Measurements from ENCODE around the gene MIER1.

DNA sequence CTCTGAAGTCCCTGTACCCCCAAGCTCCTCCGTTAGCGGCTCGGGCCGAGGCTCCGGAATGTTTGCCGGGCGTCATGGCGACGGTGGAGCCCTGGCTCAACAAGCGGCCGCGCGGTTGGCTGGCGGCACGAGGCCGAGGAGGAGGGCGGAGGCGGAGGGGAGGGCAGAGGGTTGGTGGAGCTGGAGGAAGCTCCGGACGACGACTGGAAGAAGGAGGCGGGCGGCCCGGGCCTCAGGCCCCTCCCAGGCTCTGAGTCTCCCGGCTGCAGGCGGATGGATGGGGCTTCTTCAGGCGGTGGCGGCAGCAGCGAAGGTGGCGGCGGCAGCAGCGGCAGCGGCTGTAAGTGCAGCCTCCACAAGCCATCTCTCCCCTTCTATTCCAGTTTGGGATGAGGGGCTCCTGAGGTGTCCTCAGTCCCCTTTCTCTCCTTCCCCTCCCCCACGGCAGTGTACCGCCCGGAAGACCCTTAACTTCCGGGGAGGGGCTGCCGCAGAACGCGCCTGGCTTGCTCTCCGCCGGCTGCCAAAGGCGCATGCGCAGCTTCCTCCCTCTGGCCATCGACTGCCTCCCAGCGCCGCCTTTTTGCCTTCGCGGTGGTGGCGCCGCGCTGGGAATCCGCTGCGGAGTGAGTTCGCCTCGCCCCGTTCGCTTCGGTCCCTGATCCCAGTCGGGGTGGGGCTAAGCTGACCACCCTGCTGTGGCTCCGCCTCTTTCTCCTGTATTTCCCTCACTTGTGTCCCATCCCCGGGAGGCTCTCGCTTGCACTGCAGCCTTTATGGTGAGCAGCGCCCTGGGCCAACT is at the start of gene MIER1, which contains the start of gene DNAI4:
- TF ChIP-seq, protein P1, sequence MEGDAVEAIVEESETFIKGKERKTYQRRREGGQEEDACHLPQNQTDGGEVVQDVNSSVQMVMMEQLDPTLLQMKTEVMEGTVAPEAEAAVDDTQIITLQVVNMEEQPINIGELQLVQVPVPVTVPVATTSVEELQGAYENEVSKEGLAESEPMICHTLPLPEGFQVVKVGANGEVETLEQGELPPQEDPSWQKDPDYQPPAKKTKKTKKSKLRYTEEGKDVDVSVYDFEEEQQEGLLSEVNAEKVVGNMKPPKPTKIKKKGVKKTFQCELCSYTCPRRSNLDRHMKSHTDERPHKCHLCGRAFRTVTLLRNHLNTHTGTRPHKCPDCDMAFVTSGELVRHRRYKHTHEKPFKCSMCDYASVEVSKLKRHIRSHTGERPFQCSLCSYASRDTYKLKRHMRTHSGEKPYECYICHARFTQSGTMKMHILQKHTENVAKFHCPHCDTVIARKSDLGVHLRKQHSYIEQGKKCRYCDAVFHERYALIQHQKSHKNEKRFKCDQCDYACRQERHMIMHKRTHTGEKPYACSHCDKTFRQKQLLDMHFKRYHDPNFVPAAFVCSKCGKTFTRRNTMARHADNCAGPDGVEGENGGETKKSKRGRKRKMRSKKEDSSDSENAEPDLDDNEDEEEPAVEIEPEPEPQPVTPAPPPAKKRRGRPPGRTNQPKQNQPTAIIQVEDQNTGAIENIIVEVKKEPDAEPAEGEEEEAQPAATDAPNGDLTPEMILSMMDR (IDR thresholded peaks at IDR 0.05), result peak in 4 of 6 experiments; percentile 10 to 55 (median 38)
- TF ChIP-seq POLR2A (IDR thresholded peaks at IDR 0.05), result peak in 1 of 2 donors; percentile 80
